Heart right ventricle (tissue), 16 donors: Measurements from ENCODE around the gene PC. TPM values are rescaled to one million over a fixed set of nuclear protein-coding genes. Genes with fewer than 3 reads are reported as not detected.

Experiments used
- ATAC-seq, 8 donors: fragments of 200-7000 bp; cut with Tn5 transposase; one replicate each; pipeline ENCODE4 v1.9.1; 2020; ENCODE audit warnings: mild to moderate bottlenecking in 8 of 8, moderate library complexity in 8 of 8, moderate number of reproducible peaks in 1 of 8
- DNase-seq, 2 donors: peaks; one replicate each; pipeline ENCODE4 v3.0.0-alpha.2; 2020
- H3K27ac ChIP-seq, 10 donors: fragments of 200-600 bp; sonication (generic) in 2 of 10; one replicate each; pipeline versions ENCODE4 v1.5.0 to v1.8.0; 2020 to 2022; ENCODE audit warnings: mild to moderate bottlenecking in 3 of 10
- H3K27me3 ChIP-seq, 7 donors: fragments of 200-600 bp; one replicate each; pipeline ENCODE4 v1.8.0; 2021 to 2022; ENCODE audit warnings: mild to moderate bottlenecking in 2 of 7
- H3K36me3 ChIP-seq, 9 donors: fragments of 200-600 bp; sonication (generic) in 1 of 9; one replicate each; pipeline versions ENCODE4 v1.5.0 to v1.8.0; 2020 to 2022; ENCODE audit warnings: mild to moderate bottlenecking in 2 of 9
- H3K4me1 ChIP-seq, 9 donors: fragments of 200-600 bp; sonication (generic) in 1 of 9; one replicate each; pipeline versions ENCODE4 v1.5.0 to v1.8.0; 2020 to 2022; ENCODE audit warnings: mild to moderate bottlenecking in 4 of 9
- H3K4me3 ChIP-seq, 10 donors: fragments of 200-600 bp; sonication (generic) in 2 of 10; one replicate each; pipeline versions ENCODE4 v1.5.0 to v1.8.0; 2020 to 2022; ENCODE audit warnings: mild to moderate bottlenecking in 7 of 10, moderate library complexity in 2 of 10
- H3K9me3 ChIP-seq, 11 donors: fragments of 200-600 bp in 10 of 11; sonication (generic) in 2 of 11; one replicate each; pipeline versions ENCODE4 v1.5.0 to v1.8.0; 2013 to 2022; ENCODE audit warnings: mild to moderate bottlenecking in 2 of 11, control low read depth in 1 of 11, moderate library complexity in 1 of 11
- CTCF ChIP-seq, 9 donors: fragments of 200-600 bp; sonication (generic) in 2 of 9; IDR thresholded peaks; one replicate each; pipeline versions ENCODE4 v1.5.0 to v1.8.0; 2021 to 2022; ENCODE audit warnings: antibody characterized with exemption in 9 of 9, mild to moderate bottlenecking in 5 of 9, moderate library complexity in 1 of 9
- WGBS, 2 donors: extraction: QIAGEN DNeasy Blood & Tissue Kit; methylation state at CpG; one replicate each; pipeline ENCODE4 v1.1.7; 2013; ENCODE audit warnings: inconsistent platforms in 1 of 2; 5-methylcytosine and 5-hydroxymethylcytosine counted together
- intact Hi-C, 10 donors: fragments of 100-400 bp; cut with DNase I; formaldehyde crosslinking; loops; one replicate each; pipeline versions ENCODE4 v1.11.1 to v1.14.2; 2022
- polyA plus RNA-seq, 2 donors: library from polyadenylated mRNA; stranded (reverse); fragments of 200-250 nt; gene quantifications; one replicate each; pipeline ENCODE4 v1.2.3, GENCODE V29; 2013
- total RNA-seq, 10 donors: library from RNA; stranded (reverse); fragmentation: NEBNext Ultra II Directional in 3 of 10; extraction: Animal tissue kit (Norgen Biotek cat#: 25700) in 3 of 10; gene quantifications; one replicate each; pipeline versions ENCODE4 v1.2.1 to v1.2.4, GENCODE V29; 2021 to 2023
- donor health status: Arrhythmogenic right ventricular cardiomyopathy.
- donor health status: ischemic (EF 13 %, LVEDD 7.1; RV severe dilation, severe dysfunction).
- donor health status: healthy with polysubstance abuse.
- donor health status: DM: no; HTN: yes; CAD: no.
- donor health status: DM: no; HTN: no; CAD: no.
- donor health status: ischemic (EF 25% LVEDD 6.9; RV normal size, moderate dysfunction).
- donor health status: ischemic (EF 25% LVEDD 5.7; RV mildly dilated, moderate dysfunction).
- donor health status: healthy.
- donor health status: DM: yes; HTN: yes; CAD: no.
- donor health status: Ischemic cardiomyopathy.
- donor health status: ischemic (EF 35%, LVEDD 5.7; RV mildly dilated, moderate dysfunction).
- donor health status: nonischemic (EF 11% LVEDD 7.7; RV severe dilation, severe dysfunction).
- donor health status: DM: yes; HTN: yes; CAD: no.
- donor health status: PGD.
- donor health status: ischemic (EF 29% LVEDD 5.4; RV normal size, mild dysfunction).
- donor health status: nonischemic (EF 23%, LVEDD 6.1; RV moderate dilation, normal function).

Gene PC
- total and polyA plus RNA-seq, 12 donors, result 6.8 to 26.0 (median 11.2) TPM

DNA sequence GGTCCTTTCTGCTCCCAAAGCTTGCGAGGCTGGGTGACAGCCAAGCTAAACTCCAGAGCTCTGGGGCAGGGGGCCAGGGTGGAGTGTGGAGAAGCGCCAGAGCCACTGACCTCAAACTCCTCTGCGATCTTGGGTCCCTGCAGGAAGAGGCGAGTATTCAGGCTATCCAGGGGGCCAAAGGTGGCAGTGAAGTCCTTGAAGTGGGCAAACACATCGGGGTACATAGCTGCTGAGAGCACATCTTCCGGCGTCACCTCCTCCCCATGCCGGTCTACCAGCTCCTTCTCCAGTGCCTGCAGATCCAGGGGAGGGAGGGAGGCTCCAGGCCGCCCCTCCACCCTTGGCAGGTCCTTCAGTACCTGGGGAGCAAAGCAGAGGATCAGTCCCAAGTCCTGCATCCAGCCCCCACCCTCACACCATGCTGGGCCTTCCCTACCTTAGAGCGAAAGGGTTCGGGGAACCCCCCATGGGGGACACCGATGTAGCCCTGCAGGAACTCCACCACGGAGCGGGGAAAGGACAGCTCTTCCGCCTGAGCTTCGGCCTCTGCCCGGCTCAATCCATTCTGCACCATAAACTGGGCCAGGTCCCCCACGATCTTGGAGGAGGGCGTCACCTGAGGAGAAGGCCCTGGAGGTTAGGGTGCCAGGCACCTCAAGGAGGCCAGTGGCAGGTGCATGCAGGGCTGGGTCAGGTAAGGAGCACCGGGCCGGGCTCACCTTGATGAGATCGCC, 108.5 kb downstream of the PC start:
- no peak for DNase-seq
- no peaks in the 10 kb centered on the region for H3K27me3 ChIP-seq
- no peak overlapping the region for H3K27ac ChIP-seq
- 90 to 93% methylated on average over 22 of the region's 22 CpGs for WGBS, 2 donors
- H3K36me3 ChIP-seq, result peaks cover 0 to 46% (median 6%) of the 10 kb centered on the region in 9 donors
- TF ChIP-seq CTCF (IDR thresholded peaks at IDR 0.05), result no peak
- ATAC-seq, result no peak
- no peaks in the 10 kb centered on the region for H3K9me3 ChIP-seq
- H3K4me3 ChIP-seq, result no peak overlapping the region
- intact Hi-C loops, result loop anchor here in 1 of 10 donors (10.0 kb wide), 1 partner anchor 275 kb away; no protein-coding TSS in a partner anchor
- H3K4me1 ChIP-seq, result peaks cover 0 to 6% (median 2%) of the 10 kb centered on the region in 9 donors

- peaks cover 5 to 14% (median 10%) of the 10 kb centered on the region in 9 donors for H3K4me1 ChIP-seq
- no peak overlapping the region for H3K4me3 ChIP-seq
- intact Hi-C loops, result loop anchor here in 1 of 10 donors (10.0 kb wide), 1 partner anchor 274 kb away; no protein-coding TSS in a partner anchor
- TF ChIP-seq CTCF (IDR thresholded peaks at IDR 0.05), result no peak
- H3K36me3 ChIP-seq, result peaks cover 0 to 46% (median 6%) of the 10 kb centered on the region in 9 donors
- no peak overlapping the region for H3K27ac ChIP-seq
- no peaks in the 10 kb centered on the region for H3K9me3 ChIP-seq
- no peaks in the 10 kb centered on the region for H3K27me3 ChIP-seq
- ATAC-seq (no peak), DNase-seq (no peak)
- 88 to 89% methylated on average over 28 of the region's 28 CpGs for WGBS, 2 donors
Observed at GRCh38 chr11:66848671-66849500, 109.3 kb downstream of the PC start.

DNA sequence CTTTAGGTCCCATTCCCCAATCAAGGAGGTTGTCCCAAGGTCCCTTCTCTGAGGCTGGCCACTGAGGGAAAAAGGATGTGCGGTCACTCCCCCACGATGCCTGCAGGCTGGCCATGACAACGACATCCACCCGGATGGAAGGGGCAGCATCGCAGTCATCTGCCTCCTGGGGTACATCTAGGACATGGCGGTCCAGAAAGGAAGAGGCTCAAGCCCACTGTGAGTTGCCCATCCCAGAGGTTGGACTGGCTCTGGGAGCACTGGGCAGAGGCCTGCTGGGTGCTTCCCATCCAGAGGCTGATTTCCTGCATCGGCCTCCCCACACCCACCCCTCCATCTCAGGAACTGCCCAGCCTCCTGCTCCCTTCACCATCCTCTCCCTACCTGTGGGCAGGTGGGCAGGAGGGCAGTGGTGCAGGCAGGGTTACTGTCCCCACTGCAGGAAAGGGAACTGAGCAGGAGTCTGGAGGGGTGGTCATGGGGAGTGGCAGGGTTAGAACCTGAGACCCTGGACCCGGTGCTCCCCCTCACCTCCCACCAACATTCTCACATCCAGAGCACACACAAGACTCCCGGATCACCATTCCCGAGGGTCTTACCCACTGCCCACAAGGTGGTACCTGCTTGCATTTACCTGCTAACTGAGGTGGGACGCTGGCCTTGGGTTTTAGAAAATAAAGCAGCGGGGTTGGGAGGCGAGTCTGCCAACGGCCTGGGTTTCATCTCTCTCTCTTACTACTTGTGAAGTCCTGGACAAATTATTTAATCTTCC, 110.5 kb downstream of the PC start:
- 86 to 88% methylated on average over 14 of the region's 14 CpGs for WGBS, 2 donors
- no peak for TF ChIP-seq CTCF (IDR thresholded peaks at IDR 0.05)
- Histone ChIP-seq H3K4me1 (peaks cover 6 to 17% (median 13%) of the 10 kb centered on the region in 9 donors), H3K36me3 (peaks cover 0 to 46% (median 6%) of the 10 kb centered on the region in 9 donors), H3K27ac (no peak overlapping the region), H3K27me3 (no peaks in the 10 kb centered on the region), H3K9me3 (no peaks in the 10 kb centered on the region), H3K4me3 (no peak overlapping the region)
- ATAC-seq (no peak), DNase-seq (no peak)
- intact Hi-C loops, result loop anchor here in 1 of 10 donors (10.0 kb wide), 1 partner anchor 273 kb away; no protein-coding TSS in a partner anchor

- Histone ChIP-seq H3K27me3 (no peaks in the 10 kb centered on the region), H3K4me3 (no peak overlapping the region), H3K27ac (no peak overlapping the region), H3K4me1 (peaks cover 9 to 27% (median 22%) of the 10 kb centered on the region in 9 donors), H3K36me3 (peaks cover 0 to 46% (median 6%) of the 10 kb centered on the region in 9 donors), H3K9me3 (no peaks in the 10 kb centered on the region)
- 84 to 90% methylated on average over 4 of the region's 4 CpGs for WGBS, 2 donors
- intact Hi-C loops, result loop anchor here in 1 of 10 donors (10.0 kb wide), 1 partner anchor 272 kb away; no protein-coding TSS in a partner anchor
- ATAC-seq, result no peak
- no peak for TF ChIP-seq CTCF (IDR thresholded peaks at IDR 0.05)
- DNase-seq, result no peak
Observed at GRCh38 chr11:66846671-66847091, 111.5 kb downstream of the PC start.
